SH-SY5Y (cell line): Measurements from ENCODE around the gene NPTX1.
A peak's percentile ranks its signal among the peaks of the same experiment; 100 is the strongest.

Source experiments
- GATA2 ChIP-seq: IDR thresholded peaks from 2 replicates; pipeline ENCODE4 v1.6.1; 2011; ENCODE audit warnings: mild to moderate bottlenecking, low read depth, low read length
- GATA3 ChIP-seq: IDR thresholded peaks from 2 replicates; pipeline ENCODE4 v1.6.1; 2011; ENCODE audit warnings: low read depth, mild to moderate bottlenecking, low read length, moderate library complexity

The NPTX1 gene

DNA sequence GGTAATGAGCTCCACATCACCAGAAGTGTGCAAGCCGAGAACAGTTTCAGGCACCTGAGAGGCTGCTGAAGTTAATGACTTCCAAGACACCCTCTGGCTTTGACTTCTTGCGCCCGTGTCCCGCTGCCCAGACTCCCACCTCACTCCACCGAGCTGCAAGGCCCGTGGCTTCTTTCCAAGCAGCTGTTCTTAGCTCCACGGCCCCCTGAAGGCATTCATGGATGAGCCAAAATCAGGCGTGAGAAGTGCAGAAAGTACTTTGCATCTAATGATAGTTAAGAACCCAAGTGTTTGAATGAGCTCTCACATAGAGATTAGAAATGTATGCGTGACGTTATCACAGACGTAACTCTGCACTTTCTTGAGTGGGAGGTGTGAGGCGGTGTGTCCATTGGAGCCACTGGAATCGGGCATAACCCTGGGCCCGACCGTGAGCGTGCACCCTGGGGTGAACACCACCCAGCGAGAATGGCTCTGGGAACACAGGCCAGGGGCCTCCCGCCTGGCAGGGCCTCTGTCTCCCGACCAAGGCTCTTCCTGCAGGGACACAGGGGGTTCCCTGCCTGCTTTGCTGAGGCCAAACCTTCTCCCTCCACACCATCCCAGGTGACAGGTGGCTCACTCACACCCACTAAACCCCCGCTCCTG lies 11.0 kb downstream of the NPTX1 start:
- TF ChIP-seq GATA3, result no peak
- no peak for TF ChIP-seq GATA2

DNA sequence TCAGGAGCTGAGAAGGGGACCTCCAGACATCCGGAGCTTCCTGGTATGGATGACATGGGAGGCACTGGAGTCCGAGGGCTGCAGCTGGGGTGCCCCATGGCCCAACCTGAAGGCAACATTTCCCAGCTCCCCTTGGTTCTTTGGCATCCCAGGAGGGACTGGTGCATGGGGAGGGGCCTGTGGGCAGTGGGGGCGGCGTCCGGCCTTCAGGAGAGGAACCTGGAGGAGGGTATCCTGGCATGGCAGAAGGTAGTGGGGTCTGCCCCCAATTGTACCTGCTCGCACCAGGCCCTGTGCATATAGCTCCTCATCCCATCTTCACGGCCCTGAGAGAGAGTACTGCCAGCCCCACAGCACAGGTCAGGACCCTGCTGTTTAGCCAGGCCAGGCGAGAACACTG lies 11.9 kb downstream of the NPTX1 start:
- TF ChIP-seq GATA2 (no peak), GATA3 (no peak)

DNA sequence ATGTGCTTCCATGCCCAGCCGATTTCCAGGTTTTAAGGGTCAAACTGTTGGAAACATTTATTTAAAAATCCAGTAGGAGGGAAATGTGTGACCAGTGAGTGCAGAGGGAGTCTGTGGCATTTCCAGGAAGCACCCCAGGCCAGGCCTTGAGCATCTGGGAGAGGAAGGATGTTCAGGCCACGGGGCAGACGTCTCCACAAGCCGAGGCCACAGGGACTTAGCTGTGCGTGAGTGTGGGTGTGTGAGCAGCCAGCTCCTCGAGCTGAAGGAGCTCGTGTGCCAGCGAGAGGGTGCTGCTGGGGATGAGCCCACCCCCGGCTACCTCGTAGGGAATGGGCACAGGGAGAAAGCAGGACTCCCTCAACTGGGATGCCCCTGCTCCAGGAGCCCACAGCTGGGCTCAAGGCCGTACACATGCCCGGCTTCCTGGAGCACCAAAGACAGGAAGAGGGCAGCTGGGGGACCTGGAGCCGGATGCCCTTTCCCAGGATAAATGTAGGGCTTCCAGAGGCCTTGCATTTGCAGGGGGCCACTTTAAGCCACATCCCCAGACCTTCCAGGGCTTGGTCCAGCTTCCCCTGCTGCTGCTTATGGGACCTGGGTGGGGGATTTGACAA lies 12.5 kb downstream of the NPTX1 start:
- TF ChIP-seq GATA3 (no peak), GATA2 (no peak)

DNA sequence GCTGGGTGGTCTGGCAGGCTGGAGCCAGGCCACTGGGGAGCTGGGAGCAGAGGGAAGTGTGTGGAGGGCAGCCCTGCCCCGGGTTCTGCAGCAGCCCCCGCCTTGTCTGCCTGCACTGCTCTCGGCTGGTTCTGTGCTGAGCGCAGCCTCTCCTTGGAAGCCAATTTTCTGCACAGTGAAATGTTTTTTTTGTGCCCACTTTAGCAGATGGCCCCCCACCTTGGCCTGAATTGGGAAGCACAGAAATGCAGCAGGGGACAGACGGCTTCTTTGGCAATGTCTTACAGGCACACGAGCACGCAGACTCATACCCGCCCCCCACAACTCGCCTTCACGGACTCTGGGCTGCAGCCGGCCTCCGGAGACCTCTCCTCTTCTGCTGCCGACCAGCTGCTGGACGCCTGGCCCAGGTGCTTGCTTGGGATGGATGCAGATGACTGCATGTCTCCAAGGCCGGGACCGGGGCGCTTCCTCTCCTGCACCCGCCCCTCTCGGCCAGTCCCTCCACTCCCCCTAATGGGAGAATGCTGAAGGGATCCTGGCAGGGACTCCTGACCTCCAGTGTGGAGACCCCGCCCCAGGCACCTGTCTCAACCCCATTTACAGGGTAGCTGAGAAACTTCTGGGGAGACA lies 14.8 kb downstream of the NPTX1 start:
- TF ChIP-seq GATA2 (no peak), GATA3 (no peak)

DNA sequence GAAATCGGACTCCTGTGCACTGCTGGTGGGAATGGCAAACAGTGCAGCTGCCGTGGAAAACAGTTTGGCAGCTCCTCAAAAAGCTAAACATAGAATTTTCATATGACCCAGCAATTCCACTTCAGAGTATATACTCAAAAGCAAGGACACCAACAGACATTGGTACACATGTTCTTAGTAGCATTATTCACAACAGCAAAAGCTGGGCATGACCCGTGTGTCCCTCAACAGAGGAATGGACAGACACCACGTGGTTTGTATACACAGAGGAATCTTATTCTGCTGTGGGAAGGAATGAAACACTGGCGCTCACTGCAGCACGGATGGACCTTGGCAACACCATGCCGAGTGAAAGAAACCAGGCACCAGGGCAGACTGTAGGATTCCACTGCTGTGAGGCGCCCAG lies 16.0 kb downstream of the NPTX1 start:
- TF ChIP-seq GATA3 (no peak), GATA2 (no peak)

DNA sequence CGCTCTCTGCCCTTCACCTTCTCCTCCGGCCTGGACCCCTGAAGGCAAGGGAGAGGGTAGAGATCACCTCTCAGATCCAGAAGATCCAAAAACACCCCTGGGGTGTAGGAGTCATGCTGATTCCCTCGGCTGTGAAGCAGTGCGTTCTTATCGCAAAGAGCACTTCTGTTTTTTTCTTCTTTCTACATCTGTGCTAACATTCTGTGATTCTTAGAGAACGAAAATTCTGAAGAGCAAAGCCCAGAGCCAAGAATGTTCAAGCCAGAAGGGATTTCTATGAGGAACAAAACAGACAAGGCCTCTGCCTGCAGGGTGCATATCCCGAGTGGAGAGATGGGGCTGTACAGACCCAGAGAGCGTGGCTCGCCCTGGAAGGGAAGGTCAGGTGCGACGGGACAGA lies 17.2 kb downstream of the NPTX1 start:
- TF ChIP-seq GATA3 (no peak), GATA2 (no peak)

DNA sequence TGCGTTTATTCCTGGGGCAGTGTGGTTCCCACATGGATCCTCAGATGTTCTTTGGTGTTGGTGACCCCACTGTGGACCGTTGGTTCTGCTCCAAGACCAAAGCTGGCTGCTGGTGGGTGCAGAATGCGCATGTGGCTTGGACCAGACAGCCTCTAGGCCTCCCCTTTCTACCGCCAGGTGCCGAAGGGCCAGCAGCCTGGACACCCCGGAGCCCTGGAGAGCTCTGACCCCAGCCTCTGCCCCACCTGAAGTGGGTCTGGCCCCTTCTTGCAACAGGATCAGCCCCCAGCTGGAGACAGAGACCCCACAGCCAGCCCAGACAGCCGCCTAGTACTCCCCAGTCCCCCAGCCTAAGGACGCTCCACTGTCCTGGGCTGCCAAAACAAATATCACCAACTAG lies 18.4 kb downstream of the NPTX1 start:
- TF ChIP-seq GATA3 (no peak), GATA2 (no peak)

DNA sequence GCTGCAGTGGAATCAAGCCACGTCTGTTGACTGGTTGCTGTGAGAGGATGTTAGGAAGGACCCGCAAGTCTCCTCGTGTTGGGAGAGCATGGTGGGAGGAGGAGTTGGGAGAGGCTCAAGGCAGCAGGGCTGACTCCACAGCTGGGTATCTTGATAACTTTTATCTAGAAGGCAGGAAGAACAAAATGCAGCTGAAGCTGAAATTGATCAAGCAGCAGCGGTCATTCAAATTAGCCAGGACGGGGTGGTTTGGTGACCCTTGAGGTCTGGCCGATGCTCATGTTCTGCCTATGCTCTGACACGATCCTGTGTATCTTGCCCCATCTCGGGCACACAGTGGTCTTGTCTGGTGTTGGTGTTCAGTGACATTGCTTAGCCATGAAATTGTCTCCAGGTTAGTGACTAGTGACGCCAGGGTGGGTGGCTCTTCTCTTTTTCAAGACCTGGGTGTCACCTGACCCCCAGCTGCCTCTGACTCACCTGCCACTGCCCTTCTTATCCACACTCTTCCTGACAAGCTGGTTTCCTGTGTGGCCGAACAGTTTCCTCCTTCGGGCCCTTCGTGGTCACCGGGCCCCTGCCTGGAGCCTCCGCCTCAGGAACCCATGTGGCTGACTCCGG lies 19.1 kb downstream of the NPTX1 start:
- no peak for TF ChIP-seq GATA3
- no peak for TF ChIP-seq GATA2

DNA sequence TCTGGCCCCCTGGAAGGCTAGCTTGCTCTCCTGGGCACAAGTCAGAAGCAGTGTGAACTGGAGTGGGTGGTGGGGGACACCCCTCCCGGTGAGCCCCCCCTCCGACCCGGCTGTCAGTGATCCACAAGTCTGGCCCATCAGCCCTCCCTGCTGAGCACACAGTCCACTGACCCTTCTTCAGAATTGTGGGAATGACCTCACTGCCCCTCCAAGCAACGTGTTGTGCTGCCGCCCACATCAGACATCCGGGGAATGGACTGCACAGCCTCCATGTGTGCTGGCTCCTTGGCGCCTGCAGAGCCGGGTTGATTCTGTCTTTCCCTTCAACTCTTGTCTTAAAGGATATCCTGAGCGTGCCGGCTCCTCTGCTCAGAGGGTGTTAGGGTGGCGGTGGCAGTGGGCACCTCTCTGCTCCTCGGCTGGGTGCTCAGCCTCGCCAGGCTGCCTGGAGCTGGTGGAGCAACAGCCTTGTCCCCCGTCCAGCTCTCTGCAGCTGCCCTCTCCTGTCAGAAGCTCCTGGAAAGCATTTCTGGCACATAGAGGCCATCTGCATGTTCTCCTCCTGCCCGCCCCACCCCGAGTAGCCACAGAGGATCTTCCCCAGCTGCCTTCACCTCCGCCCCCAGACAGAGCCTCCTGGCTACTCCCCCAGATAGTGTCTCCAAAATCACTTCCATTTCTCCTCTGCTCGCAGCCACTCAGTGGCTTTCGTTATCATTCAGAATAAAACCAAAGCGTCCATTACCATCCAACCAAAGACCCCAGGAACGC lies 19.8 kb downstream of the NPTX1 start:
- TF ChIP-seq GATA3 (no peak), GATA2 (no peak)

DNA sequence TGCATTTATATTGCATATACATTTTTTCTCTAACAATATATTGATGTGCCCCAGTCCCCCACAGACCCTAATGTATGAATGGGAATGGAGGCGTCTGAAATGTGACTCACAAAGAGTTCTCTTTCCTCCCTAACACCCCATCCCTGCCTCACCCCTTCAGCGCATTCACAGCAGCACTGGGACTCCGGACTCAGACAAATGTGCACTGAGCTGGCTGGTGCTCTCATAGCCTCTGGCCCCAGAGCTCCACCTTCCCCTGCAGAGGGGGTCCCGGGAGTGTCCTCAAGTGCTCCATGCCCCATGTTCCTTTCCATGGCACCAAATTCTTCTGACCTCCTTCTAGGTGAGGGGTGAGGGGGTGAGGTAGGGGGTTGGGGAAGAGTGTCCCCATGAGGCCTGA lies 20.6 kb downstream of the NPTX1 start:
- TF ChIP-seq GATA2 (no peak), GATA3 (no peak)

DNA sequence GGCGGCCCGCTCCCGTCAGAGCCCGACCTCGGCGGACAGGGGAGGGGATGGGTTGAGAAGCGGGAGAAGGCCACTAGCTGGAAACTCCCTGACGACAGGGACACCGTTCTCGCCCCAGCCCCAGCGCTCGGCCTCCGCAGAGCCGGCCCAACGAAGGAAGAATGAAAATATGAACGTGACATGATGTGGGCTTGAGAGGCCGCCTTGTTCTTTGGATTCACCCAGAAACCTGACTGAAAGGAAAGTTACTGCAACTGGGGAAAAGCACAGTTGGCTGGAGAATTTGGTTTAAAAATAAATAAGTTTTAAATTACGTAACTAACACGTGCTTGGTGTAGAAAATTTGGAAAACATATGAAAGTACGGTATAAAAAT lies 21.1 kb downstream of the NPTX1 start:
- no peak for TF ChIP-seq GATA2
- TF ChIP-seq GATA3, result no peak

DNA sequence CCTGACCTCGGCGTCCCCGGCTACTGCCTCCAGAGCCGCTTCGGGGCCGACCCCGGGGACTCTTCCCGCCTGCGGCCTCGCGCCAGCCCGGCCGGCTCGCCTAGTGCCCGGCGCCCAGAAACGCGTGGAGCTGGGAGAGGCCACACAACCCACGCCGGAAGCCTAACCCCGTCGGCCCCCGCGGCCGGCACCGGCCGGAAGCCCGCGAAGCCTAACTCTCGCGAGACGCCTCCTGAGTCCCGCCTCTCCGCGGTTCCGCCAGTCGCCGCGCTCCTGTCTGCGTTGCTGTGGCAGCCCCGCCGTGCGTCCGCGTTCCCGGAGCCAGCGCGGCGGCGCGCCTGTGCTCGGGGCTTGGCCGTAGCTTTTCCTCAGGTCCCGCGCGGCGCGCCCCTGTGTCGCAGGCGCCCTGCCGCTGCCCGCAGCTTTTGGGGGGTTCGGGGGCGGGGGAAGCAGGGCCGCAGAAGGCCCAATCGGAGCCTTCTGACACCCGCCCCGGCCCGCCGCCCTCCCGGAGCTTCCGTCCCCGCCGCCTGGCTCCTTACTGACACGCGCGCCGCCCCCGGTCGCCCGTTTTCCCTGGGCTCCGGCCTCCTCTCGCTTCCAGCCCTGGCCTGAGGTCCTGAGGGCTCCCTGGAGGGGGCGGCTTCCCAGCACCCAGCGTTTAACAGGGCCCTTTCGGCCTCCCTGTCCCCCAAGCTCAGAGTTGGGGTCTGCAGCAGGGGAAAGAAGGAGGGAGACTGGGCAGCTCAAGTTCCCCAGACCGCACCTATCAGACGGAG lies 21.7 kb downstream of the NPTX1 start:
- TF ChIP-seq GATA3, result no peak
- TF ChIP-seq GATA2, result peak; percentile 23; the same call in 1 of the 2 replicates

DNA sequence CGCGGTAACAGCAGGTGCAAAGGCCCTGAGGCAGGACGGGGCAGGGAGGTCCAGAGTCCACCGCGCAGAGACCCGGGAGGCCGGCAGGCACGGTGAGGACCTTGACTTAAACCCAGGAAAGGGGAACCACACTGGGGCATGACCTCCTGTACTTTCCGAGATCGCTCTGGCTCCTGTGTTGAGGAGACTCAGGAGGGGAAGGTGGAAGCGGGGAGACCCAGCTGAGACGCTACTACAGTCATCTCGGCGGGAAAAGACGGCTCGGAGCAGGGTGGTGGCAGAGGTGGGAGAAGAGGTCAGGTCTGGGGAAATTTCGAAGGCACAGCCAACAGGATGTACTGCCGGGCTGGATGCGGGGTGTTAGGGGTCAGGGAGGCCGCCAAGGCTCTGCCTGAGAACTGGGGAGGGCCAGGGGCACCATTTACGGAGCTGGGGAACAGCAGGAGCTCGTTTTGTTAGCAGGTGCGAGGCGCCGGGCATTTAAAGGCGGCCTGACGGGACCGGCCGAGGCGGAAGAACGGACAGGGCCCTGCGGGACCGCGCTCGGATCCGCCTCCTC lies 22.3 kb downstream of the NPTX1 start:
- no peak for TF ChIP-seq GATA2
- no peak for TF ChIP-seq GATA3
